Keratinocyte (primary cell): ENCODE measurements around the gene BTRC. TPM values are rescaled to one million over a fixed set of nuclear protein-coding genes. Genes with fewer than 3 reads are reported as not detected.

Source experiments
- DNase-seq: peaks from one replicate; pipeline ENCODE4 v3.0.0-alpha.2; 2011; ENCODE audit warnings: low read depth, missing footprints, low spot score
- FAIRE-seq: peaks from 2 replicates; lab custom pipeline; 2011; peaks lifted over from hg19 to GRCh38; lab: Jason Lieb, UNC
- H2AFZ ChIP-seq: 2 replicates; pipeline ENCODE4 v1.6.0; 2012; ENCODE audit warnings: low read length, control low read depth, inconsistent platforms; ENCODE audit not compliant: control insufficient read depth
- H3K27ac ChIP-seq: 2 replicates; pipeline ENCODE4 v1.5.1; 2011; ENCODE audit warnings: low read length; ENCODE audit not compliant: control insufficient read depth, insufficient read depth
- H3K27me3 ChIP-seq: 3 replicates; pipeline ENCODE4 v1.6.0; 2011; ENCODE audit warnings: low read length; ENCODE audit not compliant: control insufficient read depth, insufficient read depth; ENCODE audit errors: extremely low read depth
- H3K36me3 ChIP-seq, 2 experiments: 2 replicates in 1 of 2; 3 replicates in 1 of 2; pipeline ENCODE4 v1.5.1; 2011; ENCODE audit warnings: low read length in 2 of 2, mild to moderate bottlenecking in 1 of 2; ENCODE audit not compliant: control insufficient read depth in 2 of 2, insufficient read depth in 2 of 2; ENCODE audit errors: extremely low read depth in 1 of 2
- H3K4me1 ChIP-seq: 3 replicates; pipeline ENCODE4 v1.5.1; 2011; ENCODE audit warnings: low read length; ENCODE audit not compliant: control insufficient read depth, insufficient read depth; ENCODE audit errors: extremely low read depth
- H3K4me2 ChIP-seq: 3 replicates; pipeline ENCODE4 v1.6.0; 2011; ENCODE audit warnings: low read depth, low read length; ENCODE audit not compliant: control insufficient read depth, insufficient read depth; ENCODE audit errors: extremely low read depth
- H3K4me3 ChIP-seq, 3 experiments: fragments of 200-600 bp in 1 of 3; sonication (generic) in 1 of 3; 2 replicates in 2 of 3; 3 replicates in 1 of 3; pipeline ENCODE4 v1.5.1; 2011 to 2016; ENCODE audit warnings: low read length in 3 of 3, mild to moderate bottlenecking in 3 of 3, control low read depth in 2 of 3, inconsistent platforms in 1 of 3, low read depth in 1 of 3, mixed read lengths in 1 of 3, mixed run types in 1 of 3, moderate library complexity in 1 of 3; ENCODE audit not compliant: control insufficient read depth in 2 of 3, insufficient read depth in 2 of 3; ENCODE audit errors: extremely low read depth in 1 of 3
- H3K79me2 ChIP-seq: 2 replicates; pipeline ENCODE4 v1.6.0; 2012; ENCODE audit warnings: low read length; ENCODE audit not compliant: control insufficient read depth, insufficient read depth
- H3K9ac ChIP-seq: 3 replicates; pipeline ENCODE4 v1.6.0; 2011; ENCODE audit warnings: low read length; ENCODE audit not compliant: control insufficient read depth, insufficient read depth; ENCODE audit errors: extremely low read depth
- H3K9me1 ChIP-seq: 3 replicates; pipeline ENCODE4 v1.6.0; 2011; ENCODE audit warnings: low read length; ENCODE audit not compliant: control insufficient read depth, insufficient read depth; ENCODE audit errors: extremely low read depth
- H3K9me3 ChIP-seq: 2 replicates; pipeline ENCODE4 v1.5.1; 2012; ENCODE audit warnings: low read depth, low read length; ENCODE audit not compliant: control insufficient read depth
- H4K20me1 ChIP-seq: 3 replicates; pipeline ENCODE4 v1.6.0; 2011; ENCODE audit warnings: low read length; ENCODE audit not compliant: control insufficient read depth, insufficient read depth; ENCODE audit errors: extremely low read depth
- EZH2 ChIP-seq: IDR thresholded peaks from one replicate; pipeline ENCODE4 v1.6.1; 2012; ENCODE audit warnings: inconsistent platforms, mild to moderate bottlenecking, low read length, moderate library complexity
- dilution Hi-C: fragments of 300-500 bp; cut with MboI; formaldehyde crosslinking; loops from one replicate; pipeline ENCODE4 v1.7.0; 2020; ENCODE audit warnings: low sequenced_read_pairs; ENCODE audit not compliant: extremely low pct_ligation_motif_present
- polyA plus RNA-seq, 5 experiments: library from polyadenylated mRNA; depleted of rRNA in 3 of 5; stranded (reverse) in 3 of 5; stranded (forward) in 1 of 5; unstranded in 1 of 5; fragments of >200 nt; gene quantifications; 1 replicate in 1 of 5; 2 replicates in 3 of 5; 3 replicates in 1 of 5; pipeline versions ENCODE4 v1.2.1 to v1.2.3, GENCODE V29; 2011 to 2012; ENCODE audit warnings: missing spikeins in 2 of 5, low read depth in 1 of 5, low replicate concordance in 1 of 5
- TF ChIP-seq, protein P1 (sequence below), 3 experiments: IDR thresholded peaks in 1 of 3; conservative IDR thresholded peaks in 1 of 3; optimal IDR thresholded peaks in 1 of 3; 2 replicates in 2 of 3; 3 replicates in 1 of 3; pipeline versions ENCODE3 to v1.5.1; 2011; ENCODE audit warnings: low read length in 3 of 3, mild to moderate bottlenecking in 3 of 3, moderate library complexity in 2 of 3, control low read depth in 1 of 3, inconsistent platforms in 1 of 3; ENCODE audit not compliant: insufficient read depth in 2 of 3; ENCODE audit errors: extremely low read depth in 1 of 3

Gene BTRC
- polyA plus RNA-seq, 1 donor (not counting 4 experiments of a cell fraction or from before 2014, with no cell fraction given) = 21.7 TPM

DNA sequence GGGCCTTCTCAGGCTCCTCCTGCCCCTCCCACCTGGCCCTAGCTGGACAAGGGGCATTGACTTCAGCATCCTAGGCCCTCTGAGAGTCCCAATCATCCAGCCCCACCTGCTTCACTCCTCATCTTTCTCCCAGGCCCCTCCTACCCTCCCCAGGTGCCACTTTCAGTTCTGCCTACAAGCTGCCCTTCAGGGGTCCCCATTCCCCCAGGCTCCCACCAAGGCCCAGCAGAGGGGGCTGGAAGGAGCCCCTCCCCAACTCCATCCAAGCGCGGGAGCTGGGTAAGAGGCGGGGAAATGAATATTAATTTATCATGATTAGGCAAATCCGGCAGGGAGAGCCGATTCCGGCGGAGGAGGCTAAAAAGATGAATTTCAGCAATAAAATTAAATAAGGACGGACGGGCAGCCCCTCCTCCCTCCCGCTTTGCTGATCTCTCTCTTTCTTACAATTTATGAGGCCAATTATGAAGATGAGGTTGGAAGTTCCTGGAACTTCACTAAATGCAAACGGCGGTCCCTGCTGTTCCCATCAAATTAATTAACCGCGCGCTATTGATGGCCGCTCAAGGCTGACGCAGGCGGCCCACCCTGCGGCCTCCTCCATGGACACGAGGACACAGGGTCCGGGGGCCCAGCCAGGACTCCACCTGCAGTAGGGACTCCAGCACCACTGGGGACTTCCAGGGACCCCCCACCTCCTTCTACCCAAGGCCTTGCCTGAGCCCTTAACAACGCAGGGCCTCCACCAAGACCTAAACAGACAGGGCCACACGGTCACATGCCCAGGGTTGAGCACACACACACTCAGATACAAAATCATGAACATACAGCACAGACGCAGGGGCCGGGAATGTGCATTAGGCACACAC is 220.2 kb downstream of the BTRC start:
- Histone ChIP-seq H3K36me3 (peaks cover 0 to 7% of the 10 kb centered on the region in 2 experiments), H3K27me3 (peaks cover 11% of the 10 kb centered on the region), H3K9me1 (no peaks in the 10 kb centered on the region), H3K9me3 (no peaks in the 10 kb centered on the region), H2AFZ (no peak overlapping the region), H3K4me1 (peaks cover 8% of the 10 kb centered on the region), H3K79me2 (no peaks in the 10 kb centered on the region), H3K4me2 (no peak overlapping the region), H4K20me1 (no peaks in the 10 kb centered on the region), H3K27ac (no peak overlapping the region), H3K9ac (no peak overlapping the region), H3K4me3 (no peak overlapping the region)
- TF ChIP-seq, protein P1, sequence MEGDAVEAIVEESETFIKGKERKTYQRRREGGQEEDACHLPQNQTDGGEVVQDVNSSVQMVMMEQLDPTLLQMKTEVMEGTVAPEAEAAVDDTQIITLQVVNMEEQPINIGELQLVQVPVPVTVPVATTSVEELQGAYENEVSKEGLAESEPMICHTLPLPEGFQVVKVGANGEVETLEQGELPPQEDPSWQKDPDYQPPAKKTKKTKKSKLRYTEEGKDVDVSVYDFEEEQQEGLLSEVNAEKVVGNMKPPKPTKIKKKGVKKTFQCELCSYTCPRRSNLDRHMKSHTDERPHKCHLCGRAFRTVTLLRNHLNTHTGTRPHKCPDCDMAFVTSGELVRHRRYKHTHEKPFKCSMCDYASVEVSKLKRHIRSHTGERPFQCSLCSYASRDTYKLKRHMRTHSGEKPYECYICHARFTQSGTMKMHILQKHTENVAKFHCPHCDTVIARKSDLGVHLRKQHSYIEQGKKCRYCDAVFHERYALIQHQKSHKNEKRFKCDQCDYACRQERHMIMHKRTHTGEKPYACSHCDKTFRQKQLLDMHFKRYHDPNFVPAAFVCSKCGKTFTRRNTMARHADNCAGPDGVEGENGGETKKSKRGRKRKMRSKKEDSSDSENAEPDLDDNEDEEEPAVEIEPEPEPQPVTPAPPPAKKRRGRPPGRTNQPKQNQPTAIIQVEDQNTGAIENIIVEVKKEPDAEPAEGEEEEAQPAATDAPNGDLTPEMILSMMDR (optimal IDR thresholded peaks at IDR 0.05 in 1 of 3, IDR thresholded peaks at IDR 0.05 in 1 of 3, conservative IDR thresholded peaks at IDR 0.05 in 1 of 3; ENCODE audit: extremely low read depth in 1 of 3, insufficient read depth in 2 of 3, low read length in 3 of 3) = no peak
- no peak for TF ChIP-seq EZH2
- no peak for DNase-seq
- dilution Hi-C loops = no loop called here
- no peak for FAIRE-seq

DNA sequence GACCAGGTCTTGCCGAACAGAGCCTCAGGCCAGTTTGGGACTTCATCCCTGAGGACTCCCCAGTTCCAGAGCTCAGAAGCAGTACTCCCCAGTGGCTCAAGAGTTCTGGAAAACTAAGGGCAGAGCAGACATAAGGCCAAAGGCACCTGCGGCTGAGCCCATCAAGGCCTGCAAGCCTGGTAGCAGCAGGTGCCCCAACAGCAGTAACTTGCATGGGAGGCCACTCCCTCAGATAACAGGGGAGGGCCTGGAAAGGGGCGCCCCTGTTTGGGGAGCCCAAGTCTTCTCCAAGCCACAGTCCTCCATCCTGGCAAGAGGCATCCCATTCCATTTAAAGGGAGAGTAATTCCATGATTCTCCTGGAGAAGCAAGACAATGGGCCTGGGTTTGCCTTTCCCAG is 221.1 kb downstream of the BTRC start:
- Histone ChIP-seq H3K4me2 (no peak overlapping the region), H3K36me3 (peaks cover under 1 to 9% of the 10 kb centered on the region in 2 experiments), H3K4me3 (no peak overlapping the region), H3K4me1 (peaks cover 3% of the 10 kb centered on the region), H2AFZ (no peak overlapping the region), H3K27me3 (peaks cover 4% of the 10 kb centered on the region), H4K20me1 (no peaks in the 10 kb centered on the region), H3K27ac (no peak overlapping the region), H3K9me1 (no peaks in the 10 kb centered on the region), H3K9ac (no peak overlapping the region), H3K9me3 (no peaks in the 10 kb centered on the region), H3K79me2 (no peaks in the 10 kb centered on the region)
- TF ChIP-seq, protein P1 (optimal IDR thresholded peaks at IDR 0.05 in 1 of 3, IDR thresholded peaks at IDR 0.05 in 1 of 3, conservative IDR thresholded peaks at IDR 0.05 in 1 of 3; ENCODE audit: extremely low read depth in 1 of 3, insufficient read depth in 2 of 3, low read length in 3 of 3) = no peak
- TF ChIP-seq EZH2 = no peak
- FAIRE-seq (no peak), DNase-seq (no peak)
- dilution Hi-C loops = no loop called here
